K562 (cell line): ENCODE results near the gene MED12. TPM values are rescaled to one million over a fixed set of nuclear protein-coding genes. Genes with fewer than 3 reads are reported as not detected.

ENCODE experiments used
- ATAC-seq: fragments of 200-7000 bp; cut with Tn5 transposase; 3 replicates; pipeline ENCODE4 v1.9.1; 2020; ENCODE audit warnings: moderate library complexity
- BruUV-seq: library from RNA; stranded (reverse); fragments of 400-500 nt; replicated peaks from 2 replicates; lab custom pipeline; 2021; lab: Mats Ljungman, UMichigan
- CTCF ChIA-PET: fragments of 300-600 bp; formaldehyde crosslinking; extraction: SDS; loops from one replicate; lab custom pipeline; 2021; ENCODE audit warnings: low intra/inter-chr PET ratio; lab: Yijun Ruan, JAX
- POLR2A ChIA-PET: fragments of 300-600, 350-650 bp; sonication (Branson Sonifier 250); formaldehyde crosslinking; extraction: SDS; loops from one replicate; lab custom pipeline; 2021; ENCODE audit warnings: antibody characterized with exemption, inconsistent platforms; lab: Yijun Ruan, JAX
- DNase-seq, 4 experiments: peaks; one replicate each; pipeline versions ENCODE4 v3.0.0 to v3.0.0-alpha.2; 2011 to 2018; ENCODE audit warnings: low spot score in 3 of 4, mixed read lengths in 3 of 4; ENCODE audit errors: extremely low read depth in 1 of 4
- FAIRE-seq: peaks from 2 replicates; lab custom pipeline; 2011; peaks lifted over from hg19 to GRCh38; lab: Jason Lieb, UNC
- H2AFZ ChIP-seq: 2 replicates; pipeline ENCODE4 v1.6.0; 2011; ENCODE audit warnings: low read depth, low read length, control low read depth, inconsistent platforms
- H3K27ac ChIP-seq: fragments of 200-600 bp; 3 replicates; pipeline ENCODE4 v1.8.0; 2011; ENCODE audit warnings: low read depth, mild to moderate bottlenecking, control low read depth, inconsistent platforms, low read length, moderate library complexity, mixed read lengths; ENCODE audit errors: extremely low read depth
- H3K27me3 ChIP-seq, 2 experiments: fragments of 300-600 bp in 1 of 2; 2 replicates in 1 of 2; 3 replicates in 1 of 2; pipeline versions ENCODE4 v1.6.0 to v1.8.0; 2011; ENCODE audit warnings: inconsistent platforms in 2 of 2, low read length in 2 of 2, mild to moderate bottlenecking in 1 of 2, mixed read lengths in 1 of 2, moderate library complexity in 1 of 2; ENCODE audit not compliant: control insufficient read depth in 2 of 2, insufficient read depth in 2 of 2
- H3K36me3 ChIP-seq: fragments of 300-600 bp; 3 replicates; pipeline ENCODE4 v1.8.0; 2011; ENCODE audit warnings: mild to moderate bottlenecking, low read length, inconsistent platforms; ENCODE audit not compliant: control insufficient read depth, insufficient read depth
- H3K4me1 ChIP-seq, 2 experiments: fragments of 200-600 bp in 1 of 2; replicated peaks in 1 of 2; 2 replicates in 1 of 2; 3 replicates in 1 of 2; pipeline versions ENCODE4 v1.5.1 to v1.8.0; 2011; ENCODE audit warnings: inconsistent platforms in 2 of 2, low read length in 2 of 2, mild to moderate bottlenecking in 1 of 2, mixed read lengths in 1 of 2, moderate library complexity in 1 of 2; ENCODE audit not compliant: control insufficient read depth in 2 of 2, insufficient read depth in 2 of 2
- H3K4me2 ChIP-seq: 2 replicates; pipeline ENCODE4 v1.6.1; 2011; ENCODE audit warnings: low read length, control low read depth, inconsistent platforms, mixed read lengths; ENCODE audit not compliant: insufficient read depth
- H3K4me3 ChIP-seq: fragments of 200-600 bp; sonication (generic), shearing (Covaris generic); 2 replicates; pipeline ENCODE4 v1.5.1; 2016; ENCODE audit warnings: control low read depth, inconsistent platforms
- H3K79me2 ChIP-seq: fragments of 200-600 bp; 3 replicates; pipeline ENCODE4 v1.8.0; 2011; ENCODE audit warnings: low read length, inconsistent platforms; ENCODE audit not compliant: control insufficient read depth, insufficient read depth
- H3K9ac ChIP-seq, 2 experiments: 2 replicates each; pipeline versions ENCODE4 v1.6.0 to v1.6.1; 2011; ENCODE audit warnings: low read depth in 2 of 2, low read length in 2 of 2, control low read depth in 1 of 2, inconsistent platforms in 1 of 2, mild to moderate bottlenecking in 1 of 2, mixed read lengths in 1 of 2; ENCODE audit not compliant: insufficient read depth in 1 of 2
- H3K9me1 ChIP-seq: one replicate; pipeline ENCODE4 v1.6.0; 2011; ENCODE audit warnings: inconsistent platforms, mild to moderate bottlenecking, low read length, moderate library complexity; ENCODE audit not compliant: control insufficient read depth, insufficient read depth
- H3K9me3 ChIP-seq: replicated peaks from 2 replicates; pipeline ENCODE4 v1.5.1; 2011; ENCODE audit warnings: low read depth, low read length, inconsistent platforms; ENCODE audit not compliant: control insufficient read depth, insufficient read depth
- H4K20me1 ChIP-seq: replicated peaks from 2 replicates; pipeline ENCODE4 v1.6.1; 2011; ENCODE audit warnings: low read length, inconsistent platforms, mixed read lengths; ENCODE audit not compliant: control insufficient read depth, insufficient read depth
- CTBP1 ChIP-seq: fragments of 450-650 bp; IDR thresholded peaks from 2 replicates; pipeline ENCODE4 v1.6.1; 2016; ENCODE audit warnings: borderline replicate concordance
- ESRRA ChIP-seq: fragments of 450-650 bp; IDR thresholded peaks from 2 replicates; pipeline ENCODE4 v1.6.1; 2014; ENCODE audit warnings: low read depth, mild to moderate bottlenecking, moderate library complexity, borderline replicate concordance
- FOXP4 ChIP-seq: sonication (generic); formaldehyde crosslinking; IDR thresholded peaks from 2 replicates; pipeline ENCODE4 v1.8.0; 2022; ENCODE audit warnings: mild to moderate bottlenecking, missing genetic modification reagents, borderline replicate concordance
- MEIS2 ChIP-seq: fragments of 450-650 bp; IDR thresholded peaks from 2 replicates; pipeline ENCODE4 v1.6.1; 2014; ENCODE audit warnings: mild to moderate bottlenecking; ENCODE audit not compliant: partially characterized antibody
- NFE2 ChIP-seq: IDR thresholded peaks from 2 replicates; pipeline ENCODE4 v1.6.1; 2014; ENCODE audit warnings: antibody characterized with exemption, low read depth
- SAFB ChIP-seq: fragments of 200-400 bp; formaldehyde crosslinking; IDR thresholded peaks from 2 replicates; pipeline ENCODE4 v1.6.1; 2017; ENCODE audit warnings: low read depth, low read length, borderline replicate concordance
- SIN3A ChIP-seq, 2 experiments: fragments of 150-350 bp in 1 of 2; IDR thresholded peaks; 2 replicates each; pipeline ENCODE4 v1.6.1; 2011 to 2016; ENCODE audit warnings: borderline replicate concordance in 2 of 2, low read depth in 2 of 2, low read length in 2 of 2, mild to moderate bottlenecking in 2 of 2, moderate library complexity in 2 of 2; ENCODE audit not compliant: control insufficient read depth in 1 of 2
- SRSF7 ChIP-seq: fragments of 200-400 bp; formaldehyde crosslinking; optimal IDR thresholded peaks from 2 replicates; pipeline ENCODE3; 2017; ENCODE audit warnings: mild to moderate bottlenecking, low read depth, low read length
- ZNF282 ChIP-seq: sonication (generic); formaldehyde crosslinking; IDR thresholded peaks from 2 replicates; pipeline ENCODE4 v1.8.1; 2023; ENCODE audit warnings: missing genetic modification reagents
- ZNF395 ChIP-seq: fragments of 200-800 bp; sonication (Bioruptor generic); IDR thresholded peaks from 2 replicates; pipeline ENCODE4 v1.6.1; 2017; ENCODE audit warnings: missing genetic modification characterization, missing compliant biosample characterization
- ZNF77 ChIP-seq: fragments of 250-450 bp; sonication (Bioruptor Pico); IDR thresholded peaks from 2 replicates; pipeline ENCODE4 v1.5.0; 2020
- WGBS: fragments of 100-300 bp; shearing (Covaris generic); methylation state at CpG from one replicate; pipeline ENCODE4 v1.1.6; 2016; ENCODE audit warnings: low coverage, mixed read lengths; ENCODE audit not compliant: insufficient coverage; ENCODE audit errors: missing lambda C conversion rate; 5-methylcytosine and 5-hydroxymethylcytosine counted together
- in situ Hi-C: fragments of 300-500 bp; cut with MboI; formaldehyde crosslinking; loops from 4 replicates; pipeline ENCODE4 v1.15.0; 2018; ENCODE audit warnings: inconsistent platforms, mixed read lengths
- intact Hi-C: fragments of 100-400 bp; cut with micrococcal nuclease; formaldehyde crosslinking; loops from 2 replicates; pipeline ENCODE4 v1.14.2; 2022
- polyA plus RNA-seq, 8 experiments: library from polyadenylated mRNA; depleted of rRNA in 4 of 8; stranded (reverse) in 5 of 8; unstranded in 3 of 8; fragments of >200 nt; fragmentation: Nextera tagmentation in 2 of 8; fragmentation: Illumina TruSeq in 1 of 8; extraction: Ambion mirVana in 2 of 8; extraction: Trizol in 1 of 8; gene quantifications; 2 replicates each; pipeline versions ENCODE4 v1.2.1 to v1.2.3, GENCODE V29; 2011 to 2014; ENCODE audit warnings: inconsistent platforms in 1 of 8, missing spikeins in 1 of 8
- total RNA-seq, 7 experiments: library from RNA; depleted of rRNA in 6 of 7; stranded (reverse); fragments of >200 nt in 6 of 7; fragmentation: Illumina TruSeq in 2 of 7; extraction: Trizol in 2 of 7; gene quantifications; 2 replicates each; pipeline versions ENCODE4 v1.2.1 to v1.2.3, GENCODE V29; 2011 to 2021; ENCODE audit warnings: low replicate concordance in 1 of 7
- TF ChIP-seq, protein P1 (sequence below), 2 experiments: IDR thresholded peaks in 1 of 2; conservative IDR thresholded peaks in 1 of 2; 2 replicates each; pipeline ENCODE4 v1.6.1; 2016; ENCODE audit warnings: low read depth in 2 of 2, mild to moderate bottlenecking in 1 of 2, missing compliant biosample characterization in 1 of 2, missing genetic modification characterization in 1 of 2, moderate library complexity in 1 of 2

Gene MED12
- total and polyA plus RNA-seq, 9 of the 15 experiments (the other 6 are each of a cell fraction or from before 2014, with no cell fraction given): 1.6 to 49.7 (median 8.6) TPM

DNA sequence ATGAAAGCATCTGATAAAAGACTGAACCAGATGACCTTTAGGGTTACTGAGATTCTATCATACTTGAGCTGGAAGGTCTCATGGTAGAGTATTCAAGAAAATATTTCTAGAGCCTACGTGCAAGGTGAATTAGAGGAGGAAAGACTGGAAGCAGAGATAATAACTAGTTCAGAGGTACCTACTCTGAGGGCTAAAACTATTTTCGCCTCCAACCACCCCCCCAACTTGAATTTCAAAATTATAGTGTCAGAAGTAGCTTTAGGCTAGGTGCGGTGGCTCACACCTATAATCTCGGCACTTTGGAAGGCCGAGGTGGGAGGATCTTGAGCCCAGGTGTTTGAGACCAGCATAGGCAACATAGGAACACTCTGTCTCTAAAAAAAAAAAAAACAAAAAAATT, 57.1 kb downstream of the MED12 start (continued):
- TF ChIP-seq FOXP4 (no peak), CTBP1 (no peak), SAFB (no peak), ZNF395 (CRISPR knock-in tag) (no peak)

- H3K36me3 ChIP-seq: no peaks in the 10 kb centered on the region; the same call in 2 of the 3 replicates
- no peak overlapping the region for H3K27ac ChIP-seq
- no peaks in the 10 kb centered on the region for H3K9me1 ChIP-seq
- H3K79me2 ChIP-seq: no peaks in the 10 kb centered on the region
- DNase-seq: peak in 1 of 4 experiments; percentile 17
- no peak overlapping the region for H3K4me3 ChIP-seq
- H3K4me2 ChIP-seq: no peak overlapping the region
- CTCF ChIA-PET: no interaction called here
- in situ Hi-C loops: loop anchor here (5.0 to 10.0 kb wide), 3 partner anchors 80 to 413 kb away; partner anchors contain the start of gene FOXO4
- peaks cover under 1 to 13% of the 10 kb centered on the region in 2 experiments; a peak in 3 of 5 replicates for H3K4me1 ChIP-seq
- H3K9ac ChIP-seq: no peak overlapping the region; a peak in 1 of 4 replicates
- no peak for ATAC-seq
- WGBS: 41% methylated on average over 2 of the region's 3 CpGs
- FAIRE-seq: no peak
- TF ChIP-seq, protein P1, sequence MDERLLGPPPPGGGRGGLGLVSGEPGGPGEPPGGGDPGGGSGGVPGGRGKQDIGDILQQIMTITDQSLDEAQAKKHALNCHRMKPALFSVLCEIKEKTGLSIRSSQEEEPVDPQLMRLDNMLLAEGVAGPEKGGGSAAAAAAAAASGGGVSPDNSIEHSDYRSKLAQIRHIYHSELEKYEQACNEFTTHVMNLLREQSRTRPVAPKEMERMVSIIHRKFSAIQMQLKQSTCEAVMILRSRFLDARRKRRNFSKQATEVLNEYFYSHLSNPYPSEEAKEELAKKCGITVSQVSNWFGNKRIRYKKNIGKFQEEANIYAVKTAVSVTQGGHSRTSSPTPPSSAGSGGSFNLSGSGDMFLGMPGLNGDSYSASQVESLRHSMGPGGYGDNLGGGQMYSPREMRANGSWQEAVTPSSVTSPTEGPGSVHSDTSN (CRISPR knock-in tag; IDR thresholded peaks at IDR 0.05; ENCODE audit: low read depth): no peak
- TF ChIP-seq, protein P1 (tag; conservative IDR thresholded peaks at IDR 0.05; ENCODE audit: low read depth): peak; percentile 73
- TF ChIP-seq NFE2 (no peak), ZNF77 (no peak), ESRRA (peak; percentile 37; the same call in 1 of the 2 replicates), SIN3A (IDR thresholded peaks at IDR 0.05; ENCODE audit: borderline replicate concordance in 2 of 2, control insufficient read depth in 1 of 2, low read depth in 2 of 2, low read length in 2 of 2) (no peak), MEIS2 (peak; percentile 53), ZNF282 (CRISPR knock-in tag) (no peak), SRSF7 (no peak)
- no TSS peak for BruUV-seq
- no peaks in the 10 kb centered on the region for H3K27me3 ChIP-seq
- POLR2A ChIA-PET: interaction anchor here (1.3 kb wide), 1 partner anchor 207 kb away, joined by 3 read pairs; no protein-coding TSS in a partner anchor
- no peaks in the 10 kb centered on the region for H3K9me3 ChIP-seq
- H4K20me1 ChIP-seq: no peaks in the 10 kb centered on the region
- intact Hi-C loops: loop anchor here (5.0 kb wide), 2 partner anchors 405 to 725 kb away; no protein-coding TSS in a partner anchor
- H2AFZ ChIP-seq: 0 out of 2 replicates have a peak overlapping the region, but pooled peaks have one; percentile 17
Measured at GRCh38 chrX:71177327-71177726, 58.9 kb downstream of the MED12 start.
